IMR-90 (cell line): Measurements from ENCODE around the gene SUPT3H. TPM values are rescaled to one million over a fixed set of nuclear protein-coding genes. Genes with fewer than 3 reads are reported as not detected.

Experiments used
- ATAC-seq: fragments of 200-7000 bp; cut with Tn5 transposase; 2 replicates; pipeline ENCODE4 v1.9.1; 2020; ENCODE audit warnings: low read depth, mild to moderate bottlenecking, moderate library complexity
- BruUV-seq: library from RNA; stranded (reverse); fragments of 400-500 nt; replicated peaks from 2 replicates; lab custom pipeline; 2021; lab: Mats Ljungman, UMichigan
- CTCF ChIA-PET: fragments of 300-600 bp; formaldehyde crosslinking; extraction: SDS; loops from one replicate; lab custom pipeline; 2021; ENCODE audit warnings: antibody characterized with exemption; lab: Yijun Ruan, JAX
- POLR2A ChIA-PET: fragments of 300-600 bp; sonication (Branson Sonifier 250); formaldehyde crosslinking; loops from one replicate; lab custom pipeline; 2022; ENCODE audit warnings: antibody characterized with exemption; ENCODE audit not compliant: unreplicated experiment; lab: Charles Lee
- DNase-seq: peaks from one replicate; pipeline ENCODE4 v3.0.0; 2013
- H2AFZ ChIP-seq: replicated peaks from 2 replicates; pipeline ENCODE3; 2013; ENCODE audit warnings: low read length, mild to moderate bottlenecking; ENCODE audit not compliant: poor library complexity
- H2AK5ac ChIP-seq: 2 replicates; pipeline ENCODE4 v1.6.1; 2013; ENCODE audit warnings: low read depth, low read length, inconsistent platforms
- H2AK9ac ChIP-seq: replicated peaks from 2 replicates; pipeline ENCODE3; 2013; ENCODE audit warnings: mild to moderate bottlenecking, low read depth, low read length, moderate library complexity; ENCODE audit not compliant: poor library complexity
- H2BK120ac ChIP-seq: 2 replicates; pipeline ENCODE4 v1.6.1; 2013; ENCODE audit warnings: low read depth, low read length, inconsistent platforms
- H2BK15ac ChIP-seq: 3 replicates; pipeline ENCODE4 v1.6.1; 2013; ENCODE audit warnings: low read depth, low read length, inconsistent platforms
- H2BK20ac ChIP-seq: 2 replicates; pipeline ENCODE4 v1.6.1; 2013; ENCODE audit warnings: low read depth, mild to moderate bottlenecking, inconsistent platforms, low read length, moderate library complexity
- H2BK5ac ChIP-seq: 2 replicates; pipeline ENCODE4 v1.6.1; 2013; ENCODE audit warnings: mild to moderate bottlenecking, low read depth, low read length, inconsistent platforms; ENCODE audit not compliant: poor library complexity, severe bottlenecking
- H3K14ac ChIP-seq: replicated peaks from 2 replicates; pipeline ENCODE4 v1.6.1; 2013; ENCODE audit warnings: low read depth, low read length, inconsistent platforms
- H3K18ac ChIP-seq: 2 replicates; pipeline ENCODE4 v1.6.1; 2013; ENCODE audit warnings: low read depth, low read length, control low read depth
- H3K23ac ChIP-seq: 2 replicates; pipeline ENCODE4 v1.6.1; 2013; ENCODE audit warnings: low read depth, low read length, inconsistent platforms
- H3K27ac ChIP-seq: 2 replicates; pipeline ENCODE4 v1.5.1; 2013; ENCODE audit warnings: mild to moderate bottlenecking, control low read depth, low read length; ENCODE audit not compliant: insufficient read depth
- H3K27me3 ChIP-seq: 2 replicates; pipeline ENCODE4 v1.6.1; 2013; ENCODE audit warnings: low read length; ENCODE audit not compliant: control insufficient read depth, insufficient read depth
- H3K36me3 ChIP-seq: 2 replicates; pipeline ENCODE4 v1.6.1; 2013; ENCODE audit warnings: low read length, mixed read lengths; ENCODE audit not compliant: control insufficient read depth, insufficient read depth
- H3K4ac ChIP-seq: 2 replicates; pipeline ENCODE4 v1.6.1; 2013; ENCODE audit warnings: low read depth, low read length, inconsistent platforms
- H3K4me1 ChIP-seq: 2 replicates; pipeline ENCODE4 v1.6.1; 2013; ENCODE audit warnings: low read length, mixed read lengths; ENCODE audit not compliant: control insufficient read depth, insufficient read depth
- H3K4me2 ChIP-seq: 2 replicates; pipeline ENCODE4 v1.6.1; 2013; ENCODE audit warnings: low read depth, mild to moderate bottlenecking, control low read depth, low read length, moderate library complexity
- H3K4me3 ChIP-seq: 2 replicates; pipeline ENCODE4 v1.5.1; 2013; ENCODE audit warnings: low read depth, mild to moderate bottlenecking, control low read depth, low read length, moderate library complexity; ENCODE audit not compliant: insufficient read depth
- H3K56ac ChIP-seq: 2 replicates; pipeline ENCODE4 v1.6.1; 2013; ENCODE audit warnings: low read length, inconsistent platforms; ENCODE audit not compliant: insufficient read depth; ENCODE audit errors: extremely low read depth
- H3K79me1 ChIP-seq, 2 experiments: 2 replicates each; pipeline ENCODE4 v1.6.1; 2013; ENCODE audit warnings: low read length in 2 of 2, inconsistent platforms in 1 of 2, low read depth in 1 of 2
- H3K9ac ChIP-seq: 2 replicates; pipeline ENCODE4 v1.6.1; 2013; ENCODE audit warnings: low read depth, low read length, control low read depth
- H3K9me1 ChIP-seq: 2 replicates; pipeline ENCODE4 v1.6.1; 2013; ENCODE audit warnings: low read length, inconsistent platforms; ENCODE audit not compliant: insufficient read depth
- H3K9me3 ChIP-seq: 2 replicates; pipeline ENCODE4 v1.6.1; 2013; ENCODE audit warnings: low read length; ENCODE audit not compliant: control insufficient read depth, insufficient read depth
- H4K20me1 ChIP-seq: 2 replicates; pipeline ENCODE4 v1.6.1; 2013; ENCODE audit warnings: low read length, inconsistent platforms; ENCODE audit not compliant: insufficient read depth
- H4K5ac ChIP-seq: 2 replicates; pipeline ENCODE4 v1.6.1; 2013; ENCODE audit warnings: mild to moderate bottlenecking, low read depth, low read length, control low read depth
- H4K8ac ChIP-seq, 2 experiments: 2 replicates each; pipeline ENCODE4 v1.6.1; 2013; ENCODE audit warnings: low read depth in 2 of 2, low read length in 2 of 2, control low read depth in 1 of 2, inconsistent platforms in 1 of 2
- H4K91ac ChIP-seq: 2 replicates; pipeline ENCODE4 v1.6.1; 2013; ENCODE audit warnings: low read depth, low read length, inconsistent platforms; ENCODE audit not compliant: insufficient read depth
- BHLHE40 ChIP-seq: fragments of 150-350 bp; IDR thresholded peaks from 2 replicates; pipeline ENCODE4 v1.6.1; 2016; ENCODE audit warnings: mild to moderate bottlenecking, low read depth, low read length
- CEBPB ChIP-seq: IDR thresholded peaks from 2 replicates; pipeline ENCODE4 v1.6.1; 2012; ENCODE audit warnings: low read depth, low read length, improper control_type of control experiment
- CHD1 ChIP-seq: IDR thresholded peaks from 2 replicates; pipeline ENCODE4 v1.6.1; 2012; ENCODE audit warnings: low read depth, low read length, improper control_type of control experiment
- CTCF ChIP-seq: conservative IDR thresholded peaks from 2 replicates; pipeline ENCODE4 v1.5.1; 2012; ENCODE audit warnings: mild to moderate bottlenecking, low read depth, low read length, improper control_type of control experiment
- FOS ChIP-seq: fragments of 150-350 bp; IDR thresholded peaks from 2 replicates; pipeline ENCODE4 v1.6.1; 2016; ENCODE audit warnings: low read depth, low read length
- MAFK ChIP-seq: IDR thresholded peaks from 2 replicates; pipeline ENCODE4 v1.6.1; 2012; ENCODE audit warnings: low read depth, low read length, improper control_type of control experiment
- MAZ ChIP-seq: IDR thresholded peaks from 2 replicates; pipeline ENCODE4 v1.6.1; 2012; ENCODE audit warnings: low read depth, mild to moderate bottlenecking, low read length, improper control_type of control experiment, moderate library complexity, borderline replicate concordance
- MXI1 ChIP-seq: IDR thresholded peaks from 2 replicates; pipeline ENCODE4 v1.6.1; 2012; ENCODE audit warnings: low read depth, mild to moderate bottlenecking, low read length, moderate library complexity, borderline replicate concordance
- NFE2L2 ChIP-seq: fragments of 150-350 bp; IDR thresholded peaks from 2 replicates; pipeline ENCODE4 v1.6.1; 2016; ENCODE audit warnings: low read depth, mild to moderate bottlenecking, low read length
- POLR2A ChIP-seq: IDR thresholded peaks from 2 replicates; pipeline ENCODE4 v1.6.1; 2012; ENCODE audit warnings: mild to moderate bottlenecking, low read depth, low read length
- RCOR1 ChIP-seq: IDR thresholded peaks from 2 replicates; pipeline ENCODE4 v1.6.1; 2012; ENCODE audit warnings: mild to moderate bottlenecking, low read length, improper control_type of control experiment; ENCODE audit not compliant: insufficient replicate concordance
- RFX5 ChIP-seq: IDR thresholded peaks from 2 replicates; pipeline ENCODE4 v1.8.0; 2012; ENCODE audit warnings: low read depth, mild to moderate bottlenecking, low read length, moderate library complexity
- SMC3 ChIP-seq: fragments of 150-350 bp; IDR thresholded peaks from 2 replicates; pipeline ENCODE4 v1.6.1; 2016; ENCODE audit warnings: low read depth, mild to moderate bottlenecking, antibody characterized with exemption, low read length, moderate library complexity
- USF2 ChIP-seq: fragments of 150-350 bp; IDR thresholded peaks from 2 replicates; pipeline ENCODE4 v1.6.1; 2017; ENCODE audit warnings: mild to moderate bottlenecking, antibody characterized with exemption, low read length, low read depth
- WGBS, 2 experiments: methylation state at CpG; one replicate each; pipeline versions ENCODE4 v1.1.5 to v1.1.7; 2013; ENCODE audit warnings: missing lambda C conversion rate in 2 of 2; ENCODE audit not compliant: insufficient read length in 1 of 2; ENCODE audit errors: extremely low coverage in 2 of 2; 5-methylcytosine and 5-hydroxymethylcytosine counted together
- dilution Hi-C: fragments of 300-500 bp; cut with HindIII; formaldehyde crosslinking; loops from one replicate; pipeline ENCODE4 v1.14.3; 2018; ENCODE audit warnings: low sequenced_read_pairs; ENCODE audit not compliant: unreplicated experiment
- in situ Hi-C: fragments of 300-500 bp; cut with MboI; formaldehyde crosslinking; loops from 3 replicates; pipeline ENCODE4 v1.14.3; 2019; ENCODE audit warnings: low sequenced_read_pairs, inconsistent platforms, mixed read lengths
- intact Hi-C: fragments of 100-400 bp; cut with micrococcal nuclease; formaldehyde crosslinking; loops from 2 replicates; pipeline ENCODE4 v1.10.0; 2022
- polyA plus RNA-seq, 3 experiments: library from polyadenylated mRNA; depleted of rRNA; stranded (reverse); fragments of >200 nt; gene quantifications; 2 replicates each; pipeline ENCODE4 v1.2.3, GENCODE V29; 2012; ENCODE audit warnings: low replicate concordance in 1 of 3
- total RNA-seq: library from RNA; depleted of rRNA; stranded (reverse); fragments of >200 nt; gene quantifications from 2 replicates; pipeline ENCODE4 v1.2.3, GENCODE V29; 2012
- TF ChIP-seq, protein P1 (sequence below): fragments of 150-350 bp; IDR thresholded peaks from 2 replicates; pipeline ENCODE4 v1.6.1; 2016; ENCODE audit warnings: low read depth, mild to moderate bottlenecking, low read length, moderate library complexity, borderline replicate concordance

Gene SUPT3H
- total and polyA plus RNA-seq, 2 of the 4 experiments (the other 2 are of a cell fraction): 4.5 to 5.0 TPM

DNA sequence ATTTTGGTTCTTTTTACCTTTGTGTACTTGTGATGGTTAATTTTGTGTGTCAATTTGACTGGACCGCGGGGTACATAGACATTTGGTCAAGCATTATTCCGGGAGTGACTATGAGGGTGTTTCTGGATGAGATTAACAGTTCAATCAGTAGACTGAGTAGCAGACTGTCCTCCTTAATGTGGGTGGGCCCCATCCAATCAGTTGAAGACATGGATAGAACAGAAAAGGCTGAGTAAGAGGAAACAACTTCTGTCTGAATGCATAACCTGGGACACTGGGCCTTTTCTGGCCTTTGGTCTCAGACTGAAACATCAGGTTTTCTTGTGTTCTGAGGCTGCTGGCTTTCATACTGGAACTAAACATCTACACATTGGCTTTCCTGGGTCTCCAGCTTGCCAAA lies 353.1 kb downstream of the SUPT3H start:
- dilution Hi-C loops: no loop called here
- no peak overlapping the region for H3K23ac ChIP-seq
- H2BK15ac ChIP-seq: no peak overlapping the region
- no peaks in the 10 kb centered on the region for H4K20me1 ChIP-seq
- no peak overlapping the region for H4K91ac ChIP-seq
- no peak overlapping the region for H3K4me3 ChIP-seq
- in situ Hi-C loops: no loop called here
- no peaks in the 10 kb centered on the region for H3K36me3 ChIP-seq
- no peak overlapping the region for H3K56ac ChIP-seq
- H3K9me3 ChIP-seq: peaks cover 3% of the 10 kb centered on the region
- no peak overlapping the region for H2AK9ac ChIP-seq
- H2BK120ac ChIP-seq: no peak overlapping the region
- intact Hi-C loops: no loop called here
- H2AFZ ChIP-seq: no peak overlapping the region
- no peak overlapping the region for H3K9ac ChIP-seq
- POLR2A ChIA-PET: no interaction called here
- no TSS peak for BruUV-seq
- TF ChIP-seq SMC3 (no peak), CTCF (no peak), USF2 (no peak), CHD1 (no peak), MAZ (no peak), FOS (no peak), BHLHE40 (no peak), MXI1 (no peak), POLR2A (no peak), RFX5 (no peak), MAFK (no peak), NFE2L2 (no peak), RCOR1 (no peak), CEBPB (no peak)
- TF ChIP-seq, protein P1, sequence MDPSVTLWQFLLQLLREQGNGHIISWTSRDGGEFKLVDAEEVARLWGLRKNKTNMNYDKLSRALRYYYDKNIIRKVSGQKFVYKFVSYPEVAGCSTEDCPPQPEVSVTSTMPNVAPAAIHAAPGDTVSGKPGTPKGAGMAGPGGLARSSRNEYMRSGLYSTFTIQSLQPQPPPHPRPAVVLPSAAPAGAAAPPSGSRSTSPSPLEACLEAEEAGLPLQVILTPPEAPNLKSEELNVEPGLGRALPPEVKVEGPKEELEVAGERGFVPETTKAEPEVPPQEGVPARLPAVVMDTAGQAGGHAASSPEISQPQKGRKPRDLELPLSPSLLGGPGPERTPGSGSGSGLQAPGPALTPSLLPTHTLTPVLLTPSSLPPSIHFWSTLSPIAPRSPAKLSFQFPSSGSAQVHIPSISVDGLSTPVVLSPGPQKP: no peak
- ATAC-seq (no peak), DNase-seq (no peak)
- no peak overlapping the region for H2AK5ac ChIP-seq
- H2BK20ac ChIP-seq: no peak overlapping the region
- H3K4me1 ChIP-seq: no peaks in the 10 kb centered on the region
- H3K9me1 ChIP-seq: no peaks in the 10 kb centered on the region
- no peaks in the 10 kb centered on the region for H3K27me3 ChIP-seq
- no peak overlapping the region for H3K4ac ChIP-seq
- H4K8ac ChIP-seq: no peak overlapping the region
- no peak overlapping the region for H4K5ac ChIP-seq
- H3K14ac ChIP-seq: no peak overlapping the region
- H3K18ac ChIP-seq: no peak overlapping the region
- no peak overlapping the region for H3K4me2 ChIP-seq
- CTCF ChIA-PET: no interaction called here
- no peaks in the 10 kb centered on the region for H3K79me1 ChIP-seq
- H2BK5ac ChIP-seq: no peak overlapping the region
- H3K27ac ChIP-seq: no peak overlapping the region
- 83% methylated on average over 1 of the region's 3 CpGs; no CpG with 5 or more reads in 1 of the 2 experiments for WGBS, 2 experiments
